ENCODE measurements around the gene ELOF1. TPM values are rescaled to one million over a fixed set of nuclear protein-coding genes. Genes with fewer than 3 reads are reported as not detected.
A peak's percentile ranks its signal among the peaks of the same experiment; 100 is the strongest.

ELOF1 gene
- total and polyA plus RNA-seq, 7 donors: 27.2 to 67.3 (median 47.9) TPM

DNA sequence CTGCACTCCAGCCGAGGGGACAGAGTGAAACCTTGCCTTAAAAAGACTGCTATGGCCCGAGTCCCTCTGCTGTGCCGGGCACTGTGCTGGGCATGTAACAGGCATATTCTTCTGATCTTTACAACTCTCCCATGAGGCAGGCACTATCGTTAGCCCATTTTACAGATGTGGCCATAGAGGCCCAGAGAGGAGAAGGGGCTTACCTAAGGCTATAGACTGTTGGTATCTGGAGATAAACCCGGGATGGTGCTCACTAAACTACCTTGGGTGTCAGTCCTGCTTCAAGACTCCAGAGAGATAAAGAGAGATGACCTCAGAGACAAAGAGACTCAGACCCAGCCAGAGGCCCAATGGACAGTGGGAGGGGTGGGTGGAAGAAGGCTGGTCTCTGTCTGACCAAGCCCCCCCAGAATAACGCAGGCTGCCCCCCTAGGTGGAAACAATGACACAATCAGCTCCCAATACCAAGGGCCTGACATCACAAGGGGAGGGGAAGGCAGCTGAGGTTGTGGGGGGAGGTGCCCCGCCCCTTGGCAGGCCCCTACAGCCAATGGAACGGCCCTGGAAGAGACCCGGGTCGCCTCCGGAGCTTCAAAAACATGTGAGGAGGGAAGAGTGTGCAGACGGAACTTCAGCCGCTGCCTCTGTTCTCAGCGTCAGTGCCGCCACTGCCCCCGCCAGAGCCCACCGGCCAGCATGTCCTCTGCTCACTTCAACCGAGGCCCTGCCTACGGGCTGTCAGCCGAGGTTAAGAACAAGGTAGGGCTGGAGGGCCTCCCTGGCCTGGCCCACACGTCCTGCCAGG lies 20.6 kb downstream of the ELOF1 start, which contains the start of gene CNN1:
Gene CNN1, plus strand, starts transcription at position 620 of the 805 bp plus-strand sequence. Its CDS starts 77 bp downstream, at position 697.
- Histone ChIP-seq H3K4me3 (peak within 1 kb of the TSS; percentile 72 to 79 (median 74)), H3K27ac (peak within 1 kb of the TSS; percentile 94 to 99 (median 98)), H3K27me3 (no peaks in the 10 kb centered on the region), H3K9me3 (no peaks in the 10 kb centered on the region), H3K36me3 (peaks cover 2 to 26% (median 7%) of the 10 kb centered on the region in 4 donors), H3K4me1 (peaks cover 0 to 56% (median 50%) of the 10 kb centered on the region in 4 donors)
- DNase-seq: peak; percentile 98
- WGBS, 2 donors: 25 to 26% methylated on average over 21 of the region's 21 CpGs
- TF ChIP-seq, protein P1, sequence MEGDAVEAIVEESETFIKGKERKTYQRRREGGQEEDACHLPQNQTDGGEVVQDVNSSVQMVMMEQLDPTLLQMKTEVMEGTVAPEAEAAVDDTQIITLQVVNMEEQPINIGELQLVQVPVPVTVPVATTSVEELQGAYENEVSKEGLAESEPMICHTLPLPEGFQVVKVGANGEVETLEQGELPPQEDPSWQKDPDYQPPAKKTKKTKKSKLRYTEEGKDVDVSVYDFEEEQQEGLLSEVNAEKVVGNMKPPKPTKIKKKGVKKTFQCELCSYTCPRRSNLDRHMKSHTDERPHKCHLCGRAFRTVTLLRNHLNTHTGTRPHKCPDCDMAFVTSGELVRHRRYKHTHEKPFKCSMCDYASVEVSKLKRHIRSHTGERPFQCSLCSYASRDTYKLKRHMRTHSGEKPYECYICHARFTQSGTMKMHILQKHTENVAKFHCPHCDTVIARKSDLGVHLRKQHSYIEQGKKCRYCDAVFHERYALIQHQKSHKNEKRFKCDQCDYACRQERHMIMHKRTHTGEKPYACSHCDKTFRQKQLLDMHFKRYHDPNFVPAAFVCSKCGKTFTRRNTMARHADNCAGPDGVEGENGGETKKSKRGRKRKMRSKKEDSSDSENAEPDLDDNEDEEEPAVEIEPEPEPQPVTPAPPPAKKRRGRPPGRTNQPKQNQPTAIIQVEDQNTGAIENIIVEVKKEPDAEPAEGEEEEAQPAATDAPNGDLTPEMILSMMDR (IDR thresholded peaks at IDR 0.05): no peak
- TF ChIP-seq POLR2A (IDR thresholded peaks at IDR 0.05): peak; percentile 96 to 99
- TF ChIP-seq EP300 (IDR thresholded peaks at IDR 0.05): peak in 3 of 4 donors; percentile 72 to 80 (median 77)
- TF ChIP-seq POLR2AphosphoS5 (IDR thresholded peaks at IDR 0.05): peak; percentile 96 to 99 (median 99)
- intact Hi-C loops (cut with DNase I): loop anchor here (5.0 kb wide), 1 partner anchor 381 kb away; the partner anchor contains the start of gene SPC24

DNA sequence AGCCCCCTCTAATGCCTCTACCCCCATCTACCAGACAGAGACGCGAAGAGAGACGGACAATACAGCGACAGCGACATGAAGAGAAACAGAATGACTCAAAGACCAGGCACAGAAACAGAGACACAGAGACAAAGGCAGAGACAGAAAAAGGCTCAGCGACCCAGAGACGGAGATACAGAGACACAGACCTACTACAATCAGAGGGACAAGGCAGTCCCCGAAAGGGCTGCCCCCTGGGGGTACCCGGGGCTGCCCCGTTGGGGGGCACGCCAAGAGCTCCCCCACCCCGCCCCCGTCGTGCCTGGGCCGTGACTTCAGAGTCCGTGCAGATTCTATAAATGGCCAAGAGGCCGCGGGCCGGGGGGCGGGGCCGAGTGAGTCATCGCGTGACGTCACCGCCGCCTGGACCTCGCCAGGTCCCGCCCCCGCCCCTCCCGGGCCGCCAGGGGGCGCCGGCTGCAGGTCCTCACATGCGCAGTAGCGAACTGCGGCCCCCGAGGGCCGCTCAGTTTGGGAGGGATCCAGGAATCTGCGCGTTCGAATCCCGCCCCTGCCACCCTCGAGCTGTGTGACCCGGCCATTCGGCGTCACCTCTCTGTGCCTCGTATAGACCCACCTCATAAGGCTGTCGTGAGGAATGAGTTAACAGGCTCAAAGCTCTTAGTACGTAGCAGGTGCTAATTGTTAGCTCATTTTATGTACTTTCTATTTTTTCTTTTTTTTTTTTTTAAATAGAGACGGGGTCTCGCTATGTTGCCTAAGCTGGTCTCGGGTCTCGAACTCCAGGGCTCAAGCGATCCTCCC lies 23.0 kb downstream of the ELOF1 start:
- TF ChIP-seq EP300 (IDR thresholded peaks at IDR 0.05) (peak in 2 of 4 donors; percentile 38 to 63), POLR2AphosphoS5 (IDR thresholded peaks at IDR 0.05) (peak; percentile 81 to 91 (median 86)), POLR2A (IDR thresholded peaks at IDR 0.05) (peak; percentile 69 to 84)
- TF ChIP-seq, protein P1 (IDR thresholded peaks at IDR 0.05): peak in 3 of 4 experiments; percentile 70 to 90 (median 85)
- intact Hi-C loops (cut with DNase I): loop anchor here (5.0 kb wide), 1 partner anchor 379 kb away; the partner anchor contains the start of gene SPC24

DNA sequence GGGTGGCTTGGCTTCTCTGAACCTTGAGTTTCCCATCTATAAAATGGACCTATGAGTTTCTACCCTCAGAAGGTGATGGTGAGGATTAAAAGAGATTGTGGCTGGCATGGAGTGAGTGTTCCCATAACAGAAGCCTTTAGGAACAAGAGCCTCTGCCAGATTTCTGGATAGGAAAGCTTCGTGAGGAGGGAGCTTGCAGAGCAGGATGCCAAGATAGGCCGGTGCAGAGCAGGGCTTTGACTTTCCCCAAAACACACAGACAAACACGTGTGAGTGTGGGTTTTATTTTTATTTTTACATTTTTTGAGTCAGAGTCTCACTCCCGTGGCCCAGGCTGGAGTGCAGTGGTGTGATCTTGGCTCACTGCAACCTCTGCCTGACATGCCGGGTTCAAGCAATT lies 24.1 kb downstream of the ELOF1 start:
- DNase-seq: no peak
- H3K27me3 ChIP-seq: no peaks in the 10 kb centered on the region
- intact Hi-C loops (cut with DNase I): loop anchor here (5.0 kb wide), 1 partner anchor 378 kb away; the partner anchor contains the start of gene SPC24
- H3K36me3 ChIP-seq: no peaks in the 10 kb centered on the region
- H3K9me3 ChIP-seq: no peaks in the 10 kb centered on the region
- peak overlapping the region; percentile 94 to 99 (median 98) for H3K27ac ChIP-seq
- WGBS, 2 donors: 63 to 67% methylated on average over 5 of the region's 5 CpGs
- H3K4me1 ChIP-seq: peaks cover 0 to 34% (median 25%) of the 10 kb centered on the region in 4 donors
- TF ChIP-seq, protein P1 (IDR thresholded peaks at IDR 0.05): no peak
- no peak for TF ChIP-seq POLR2A (IDR thresholded peaks at IDR 0.05)
- H3K4me3 ChIP-seq: no peak overlapping the region

More for the DNA sequence above, 23.0 kb downstream of the ELOF1 start:
- H3K27ac ChIP-seq: peak overlapping the region; percentile 94 to 99 (median 98)
- peak; percentile 97 for DNase-seq
- WGBS, 2 donors: 13 to 14% methylated on average over 54 of the region's 54 CpGs
- H3K9me3 ChIP-seq: no peaks in the 10 kb centered on the region
- peaks cover 0 to 2% (median under 1%) of the 10 kb centered on the region in 4 donors for H3K36me3 ChIP-seq
- no peaks in the 10 kb centered on the region for H3K27me3 ChIP-seq
- H3K4me3 ChIP-seq: peak overlapping the region; percentile 27 to 46 (median 40)
- peaks cover 0 to 32% (median 27%) of the 10 kb centered on the region in 4 donors for H3K4me1 ChIP-seq

DNA sequence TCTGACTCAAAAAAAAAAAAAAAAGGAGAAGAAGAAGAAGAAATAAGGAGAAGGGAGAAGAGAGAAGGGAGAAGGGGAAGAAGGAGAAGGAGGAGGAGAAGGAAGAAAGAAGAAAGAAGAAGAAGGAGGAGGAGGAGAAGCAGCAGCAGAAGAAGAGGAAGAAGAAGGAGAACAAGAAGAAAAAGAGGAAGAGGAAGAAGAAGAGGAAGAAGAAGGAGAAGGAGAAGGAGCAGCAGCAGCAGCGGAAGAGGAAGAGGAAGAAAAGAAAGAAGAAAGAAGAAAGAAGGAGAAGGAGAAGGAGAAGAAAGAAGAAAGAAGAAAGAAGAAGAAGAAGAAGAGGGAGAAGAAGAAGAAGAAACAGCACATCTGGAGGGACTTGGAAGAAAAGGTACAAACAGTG lies 24.5 kb downstream of the ELOF1 start:
- Histone ChIP-seq H3K9me3 (no peaks in the 10 kb centered on the region), H3K4me1 (peaks cover 0 to 38% (median 28%) of the 10 kb centered on the region in 4 donors), H3K27me3 (no peaks in the 10 kb centered on the region), H3K4me3 (no peak overlapping the region), H3K36me3 (no peaks in the 10 kb centered on the region), H3K27ac (peak overlapping the region; percentile 94 to 99 (median 98))
- 60 to 89% methylated on average over 1 of the region's 1 CpG for WGBS, 2 donors
- no peak for DNase-seq
- intact Hi-C loops (cut with DNase I): no loop called here
- TF ChIP-seq EP300 (IDR thresholded peaks at IDR 0.05) (no peak), POLR2AphosphoS5 (IDR thresholded peaks at IDR 0.05) (no peak), POLR2A (IDR thresholded peaks at IDR 0.05) (no peak)
- TF ChIP-seq, protein P1 (IDR thresholded peaks at IDR 0.05): no peak
